WTC11 (cell line): ENCODE data around the gene SUSD1. TPM values are rescaled to one million over a fixed set of nuclear protein-coding genes. Genes with fewer than 3 reads are reported as not detected.

Source experiments
- ATAC-seq: fragments of 200-7000 bp; cut with Tn5 transposase; 2 replicates; pipeline ENCODE4 v1.10.0; 2021; ENCODE audit warnings: mild to moderate bottlenecking, moderate library complexity
- CTCF ChIA-PET: fragments of 300-600 bp; sonication (Branson Sonifier 250); formaldehyde crosslinking; loops from one replicate; lab custom pipeline; 2021; ENCODE audit warnings: antibody characterized with exemption; lab: Charles Lee
- POLR2A ChIA-PET: fragments of 350-600 bp; sonication (Branson Sonifier 250); formaldehyde crosslinking; loops from one replicate; lab custom pipeline; 2021; ENCODE audit warnings: antibody characterized with exemption; lab: Charles Lee
- DNase-seq: peaks from one replicate; pipeline ENCODE4 v3.0.0; 2021; ENCODE audit warnings: low spot score
- H3K27ac Mint-ChIP-seq: 2 replicates; pipeline ENCODE4 v1.8.0; 2021; ENCODE audit warnings: mixed read lengths
- H3K27me3 Mint-ChIP-seq: 2 replicates; pipeline ENCODE4 v1.8.0; 2021; ENCODE audit warnings: low read depth, mild to moderate bottlenecking, moderate library complexity, mixed read lengths
- H3K36me3 Mint-ChIP-seq: 2 replicates; pipeline ENCODE4 v1.8.0; 2021; ENCODE audit warnings: mixed read lengths
- H3K4me1 Mint-ChIP-seq: 2 replicates; pipeline ENCODE4 v1.8.0; 2022; ENCODE audit warnings: mixed read lengths
- H3K4me3 Mint-ChIP-seq: 2 replicates; pipeline ENCODE4 v1.8.0; 2021; ENCODE audit warnings: mild to moderate bottlenecking, moderate library complexity, mixed read lengths
- H3K9me3 Mint-ChIP-seq: 2 replicates; pipeline ENCODE4 v1.8.0; 2021; ENCODE audit warnings: mixed read lengths
- FOXP1 ChIP-seq: sonication (generic); formaldehyde crosslinking; IDR thresholded peaks from 2 replicates; pipeline ENCODE4 v1.8.0; 2022; ENCODE audit warnings: missing genetic modification reagents, mild to moderate bottlenecking, moderate library complexity, borderline replicate concordance
- JAZF1 ChIP-seq: fragments of 250-450 bp; sonication (Bioruptor Pico); IDR thresholded peaks from 2 replicates; pipeline ENCODE4 v1.9.0; 2021; ENCODE audit warnings: moderate library complexity, mild to moderate bottlenecking, inconsistent platforms
- MYBL2 ChIP-seq: sonication (generic); formaldehyde crosslinking; IDR thresholded peaks from 2 replicates; pipeline ENCODE4 v1.8.1; 2023; ENCODE audit warnings: mild to moderate bottlenecking, moderate library complexity, missing genetic modification reagents
- SMAD4 ChIP-seq: sonication (generic); formaldehyde crosslinking; IDR thresholded peaks from 2 replicates; pipeline ENCODE4 v1.8.0; 2022; ENCODE audit warnings: mild to moderate bottlenecking, missing genetic modification reagents
- ZNF138 ChIP-seq: sonication (generic); formaldehyde crosslinking; conservative IDR thresholded peaks from 2 replicates; pipeline ENCODE4 v1.8.1; 2022; ENCODE audit warnings: mild to moderate bottlenecking, moderate library complexity, missing genetic modification reagents
- total RNA-seq: library from RNA; stranded (reverse); gene quantifications from 3 replicates; pipeline ENCODE4 v1.2.3, GENCODE V29; 2021
- TF ChIP-seq, protein P1 (sequence below): sonication (generic); formaldehyde crosslinking; IDR thresholded peaks from 2 replicates; pipeline ENCODE4 v1.8.0; 2022; ENCODE audit warnings: missing genetic modification reagents
- TF ChIP-seq, protein P2 (sequence below): sonication (generic); formaldehyde crosslinking; IDR thresholded peaks from 2 replicates; pipeline ENCODE4 v1.8.1; 2023; ENCODE audit warnings: mild to moderate bottlenecking, missing genetic modification reagents
- TF ChIP-seq, protein P3 (sequence below): sonication (generic); formaldehyde crosslinking; IDR thresholded peaks from 2 replicates; pipeline ENCODE4 v1.8.1; 2022; ENCODE audit warnings: missing genetic modification reagents, borderline replicate concordance

SUSD1 gene
- total RNA-seq, 1 experiment from 2014 or later = 5.1 TPM

DNA sequence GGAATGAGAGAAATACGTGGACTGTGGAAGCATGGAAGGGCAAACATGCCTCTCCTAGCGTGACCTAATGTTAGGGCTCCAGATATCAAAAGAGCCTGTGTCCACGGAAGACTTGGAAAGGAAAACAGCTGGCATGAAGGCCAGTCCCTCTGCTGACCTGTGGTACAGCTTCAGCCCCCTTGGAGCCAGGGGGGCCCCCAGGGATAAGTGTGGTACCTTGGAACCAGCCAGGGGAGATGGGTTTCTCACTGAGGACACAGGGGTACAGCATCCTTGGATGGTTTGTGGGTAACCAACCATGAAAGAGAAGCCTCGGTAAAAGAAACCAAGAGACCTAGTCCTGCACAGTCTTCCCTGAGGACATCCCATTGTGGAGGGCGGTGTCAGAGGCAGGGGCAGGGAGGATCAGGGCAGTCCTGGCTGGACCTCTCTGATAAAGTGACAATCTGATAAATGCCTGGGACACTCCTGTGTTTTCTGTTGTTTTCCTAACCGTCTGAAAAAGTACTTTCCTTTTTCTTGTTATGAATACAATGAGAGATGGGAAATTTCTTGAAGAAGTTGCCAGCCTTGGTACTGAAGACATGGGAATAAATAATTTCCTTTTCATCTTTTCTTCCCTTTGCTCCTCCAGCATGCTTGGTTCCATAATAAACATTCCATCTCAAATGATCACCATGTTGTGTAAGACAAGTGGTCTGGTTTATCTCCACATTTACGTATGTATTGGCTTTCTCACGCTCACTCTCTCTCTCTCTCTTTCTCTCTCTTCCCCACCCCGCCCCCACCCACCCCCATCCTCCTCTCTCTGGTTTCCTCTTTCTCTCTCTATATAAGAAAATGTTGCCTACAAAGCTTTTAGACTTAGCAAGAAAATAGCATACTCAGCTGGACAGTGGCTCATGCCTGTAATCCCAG is 102.1 kb downstream of the SUSD1 start:
- CTCF ChIA-PET = interaction anchor here (2.5 to 2.6 kb wide), 2 partner anchors 311 to 315 kb away, joined by 10 to 48 read pairs; no protein-coding TSS in a partner anchor
- ATAC-seq (no peak), DNase-seq (no peak)
- no peaks in the 10 kb centered on the region for H3K27me3 Mint-ChIP-seq
- peaks cover 17% of the 10 kb centered on the region for H3K4me1 Mint-ChIP-seq
- POLR2A ChIA-PET = no interaction called here
- H3K27ac Mint-ChIP-seq = no peak overlapping the region
- no peak for TF ChIP-seq SMAD4 (CRISPR knock-in tag)
- TF ChIP-seq JAZF1 (CRISPR knock-in tag) = no peak
- TF ChIP-seq MYBL2 (CRISPR knock-in tag) = no peak
- TF ChIP-seq ZNF138 (CRISPR knock-in tag) = no peak
- TF ChIP-seq, all 79 proteins: peak for 0
- Mint-ChIP-seq H3K36me3 (no peaks in the 10 kb centered on the region), H3K9me3 (no peaks in the 10 kb centered on the region), H3K4me3 (no peak overlapping the region)

- POLR2A ChIA-PET = no interaction called here
- 0 out of 2 replicates have a peak, but pooled peaks cover 3% of the 10 kb centered on the region for H3K9me3 Mint-ChIP-seq
Observed at GRCh38 chr9:112069318-112070169, 105.6 kb downstream of the SUSD1 start.

More at GRCh38 chr9:112069318-112070169, 105.6 kb downstream of the SUSD1 start:
- H3K27ac Mint-ChIP-seq = no peak overlapping the region
- H3K4me3 Mint-ChIP-seq = no peak overlapping the region
- ATAC-seq (no peak), DNase-seq (no peak)
- peaks cover 4% of the 10 kb centered on the region for H3K36me3 Mint-ChIP-seq
- CTCF ChIA-PET = no interaction called here
- H3K4me1 Mint-ChIP-seq = peaks cover 31% of the 10 kb centered on the region
- no peaks in the 10 kb centered on the region for H3K27me3 Mint-ChIP-seq
- TF ChIP-seq, protein P1, sequence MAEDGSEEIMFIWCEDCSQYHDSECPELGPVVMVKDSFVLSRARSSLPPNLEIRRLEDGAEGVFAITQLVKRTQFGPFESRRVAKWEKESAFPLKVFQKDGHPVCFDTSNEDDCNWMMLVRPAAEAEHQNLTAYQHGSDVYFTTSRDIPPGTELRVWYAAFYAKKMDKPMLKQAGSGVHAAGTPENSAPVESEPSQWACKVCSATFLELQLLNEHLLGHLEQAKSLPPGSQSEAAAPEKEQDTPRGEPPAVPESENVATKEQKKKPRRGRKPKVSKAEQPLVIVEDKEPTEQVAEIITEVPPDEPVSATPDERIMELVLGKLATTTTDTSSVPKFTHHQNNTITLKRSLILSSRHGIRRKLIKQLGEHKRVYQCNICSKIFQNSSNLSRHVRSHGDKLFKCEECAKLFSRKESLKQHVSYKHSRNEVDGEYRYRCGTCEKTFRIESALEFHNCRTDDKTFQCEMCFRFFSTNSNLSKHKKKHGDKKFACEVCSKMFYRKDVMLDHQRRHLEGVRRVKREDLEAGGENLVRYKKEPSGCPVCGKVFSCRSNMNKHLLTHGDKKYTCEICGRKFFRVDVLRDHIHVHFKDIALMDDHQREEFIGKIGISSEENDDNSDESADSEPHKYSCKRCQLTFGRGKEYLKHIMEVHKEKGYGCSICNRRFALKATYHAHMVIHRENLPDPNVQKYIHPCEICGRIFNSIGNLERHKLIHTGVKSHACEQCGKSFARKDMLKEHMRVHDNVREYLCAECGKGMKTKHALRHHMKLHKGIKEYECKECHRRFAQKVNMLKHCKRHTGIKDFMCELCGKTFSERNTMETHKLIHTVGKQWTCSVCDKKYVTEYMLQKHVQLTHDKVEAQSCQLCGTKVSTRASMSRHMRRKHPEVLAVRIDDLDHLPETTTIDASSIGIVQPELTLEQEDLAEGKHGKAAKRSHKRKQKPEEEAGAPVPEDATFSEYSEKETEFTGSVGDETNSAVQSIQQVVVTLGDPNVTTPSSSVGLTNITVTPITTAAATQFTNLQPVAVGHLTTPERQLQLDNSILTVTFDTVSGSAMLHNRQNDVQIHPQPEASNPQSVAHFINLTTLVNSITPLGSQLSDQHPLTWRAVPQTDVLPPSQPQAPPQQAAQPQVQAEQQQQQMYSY = no peak
- TF ChIP-seq, protein P2, sequence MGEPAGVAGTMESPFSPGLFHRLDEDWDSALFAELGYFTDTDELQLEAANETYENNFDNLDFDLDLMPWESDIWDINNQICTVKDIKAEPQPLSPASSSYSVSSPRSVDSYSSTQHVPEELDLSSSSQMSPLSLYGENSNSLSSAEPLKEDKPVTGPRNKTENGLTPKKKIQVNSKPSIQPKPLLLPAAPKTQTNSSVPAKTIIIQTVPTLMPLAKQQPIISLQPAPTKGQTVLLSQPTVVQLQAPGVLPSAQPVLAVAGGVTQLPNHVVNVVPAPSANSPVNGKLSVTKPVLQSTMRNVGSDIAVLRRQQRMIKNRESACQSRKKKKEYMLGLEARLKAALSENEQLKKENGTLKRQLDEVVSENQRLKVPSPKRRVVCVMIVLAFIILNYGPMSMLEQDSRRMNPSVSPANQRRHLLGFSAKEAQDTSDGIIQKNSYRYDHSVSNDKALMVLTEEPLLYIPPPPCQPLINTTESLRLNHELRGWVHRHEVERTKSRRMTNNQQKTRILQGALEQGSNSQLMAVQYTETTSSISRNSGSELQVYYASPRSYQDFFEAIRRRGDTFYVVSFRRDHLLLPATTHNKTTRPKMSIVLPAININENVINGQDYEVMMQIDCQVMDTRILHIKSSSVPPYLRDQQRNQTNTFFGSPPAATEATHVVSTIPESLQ (CRISPR knock-in tag) = no peak
- TF ChIP-seq FOXP1 (no peak), SMAD4 (CRISPR knock-in tag) (no peak)
- TF ChIP-seq, protein P3, sequence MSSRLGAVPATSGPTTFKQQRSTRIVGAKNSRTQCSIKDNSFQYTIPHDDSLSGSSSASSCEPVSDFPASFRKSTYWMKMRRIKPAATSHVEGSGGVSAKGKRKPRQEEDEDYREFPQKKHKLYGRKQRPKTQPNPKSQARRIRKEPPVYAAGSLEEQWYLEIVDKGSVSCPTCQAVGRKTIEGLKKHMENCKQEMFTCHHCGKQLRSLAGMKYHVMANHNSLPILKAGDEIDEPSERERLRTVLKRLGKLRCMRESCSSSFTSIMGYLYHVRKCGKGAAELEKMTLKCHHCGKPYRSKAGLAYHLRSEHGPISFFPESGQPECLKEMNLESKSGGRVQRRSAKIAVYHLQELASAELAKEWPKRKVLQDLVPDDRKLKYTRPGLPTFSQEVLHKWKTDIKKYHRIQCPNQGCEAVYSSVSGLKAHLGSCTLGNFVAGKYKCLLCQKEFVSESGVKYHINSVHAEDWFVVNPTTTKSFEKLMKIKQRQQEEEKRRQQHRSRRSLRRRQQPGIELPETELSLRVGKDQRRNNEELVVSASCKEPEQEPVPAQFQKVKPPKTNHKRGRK (CRISPR knock-in tag) = no peak
